ENCODE results near the gene NCOR1. TPM values are rescaled to one million over a fixed set of nuclear protein-coding genes. Genes with fewer than 3 reads are reported as not detected.
A peak's percentile ranks its signal among the peaks of the same experiment; 100 is the strongest.
"Not testable (repeated sequence)": the region's sequence is repeated elsewhere in the genome, so short reads cannot be mapped to it uniquely, and the experiment has no call there.

Gene NCOR1
- total RNA-seq, 1 donor: 137 TPM

DNA sequence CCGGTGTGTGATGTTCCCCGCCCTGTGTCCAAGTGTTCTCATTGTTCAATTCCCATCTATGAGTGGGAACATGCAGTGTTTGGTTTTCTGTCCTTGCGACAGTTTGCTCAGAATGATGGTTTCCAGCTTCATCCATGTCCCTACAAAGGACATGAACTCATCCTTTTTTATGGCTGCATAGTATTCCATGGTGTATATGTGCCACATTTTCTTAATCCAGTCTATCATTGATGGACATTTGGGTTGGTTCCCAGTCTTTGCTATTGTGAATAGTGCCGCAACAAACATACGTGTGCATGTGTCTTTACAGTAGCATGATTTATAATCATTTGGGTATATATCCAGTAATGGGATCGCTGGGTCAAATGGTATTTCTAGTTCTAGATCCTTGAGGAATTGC, 63.0 kb downstream of the NCOR1 start:
- DNase-seq (ENCODE audit: low read depth in 2 of 3, low spot score in 2 of 3): not testable (repeated sequence)

DNA sequence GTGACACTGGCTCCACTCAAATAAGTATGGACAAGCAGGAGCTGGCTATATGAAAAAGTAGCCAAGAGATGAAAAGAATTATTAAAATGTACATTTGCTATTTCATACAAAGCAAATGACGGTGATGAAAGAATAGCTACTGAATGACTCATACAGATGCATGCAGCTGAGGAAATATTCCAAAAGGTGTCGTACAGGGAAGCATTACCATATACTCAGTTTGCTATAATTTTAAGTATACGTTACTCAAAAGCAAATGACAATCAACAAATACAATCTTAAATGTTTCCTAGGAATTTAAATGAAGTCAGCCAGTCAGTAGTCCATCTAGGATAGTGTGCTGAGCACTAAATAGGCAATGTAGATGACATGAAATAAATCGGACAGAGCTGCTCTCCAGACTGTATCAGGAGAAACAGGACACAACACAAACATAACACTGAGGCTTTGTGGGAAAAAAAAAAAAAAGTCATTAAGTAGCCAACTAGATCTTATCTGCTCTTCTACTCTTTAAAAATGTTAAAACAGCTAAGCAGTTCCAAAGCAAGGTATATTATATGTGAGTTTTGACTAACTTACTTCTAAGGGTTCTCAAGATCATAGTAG, 65.0 kb downstream of the NCOR1 start:
- no peak for DNase-seq (ENCODE audit: low read depth in 2 of 3, low spot score in 2 of 3)

DNA sequence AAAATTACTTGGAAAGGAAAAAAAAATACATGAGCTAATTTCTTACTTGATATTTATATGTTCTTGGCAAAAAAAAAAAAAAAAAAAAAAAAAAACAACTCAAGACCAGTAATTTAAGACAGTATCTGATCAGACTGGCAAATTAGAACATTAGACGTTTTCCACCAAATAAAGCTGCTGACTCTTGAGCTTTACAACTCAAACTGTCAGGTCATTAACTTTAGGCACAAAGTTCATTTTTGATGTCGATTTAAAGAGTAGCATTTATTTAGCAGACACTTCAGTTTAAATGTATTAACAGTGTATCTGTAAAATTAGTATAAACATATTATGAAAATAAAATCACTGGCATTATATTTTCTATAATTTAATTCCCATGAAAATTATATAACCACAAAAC, 66.7 kb downstream of the NCOR1 start:
- no peak for DNase-seq (ENCODE audit: low read depth in 2 of 3, low spot score in 2 of 3)

DNA sequence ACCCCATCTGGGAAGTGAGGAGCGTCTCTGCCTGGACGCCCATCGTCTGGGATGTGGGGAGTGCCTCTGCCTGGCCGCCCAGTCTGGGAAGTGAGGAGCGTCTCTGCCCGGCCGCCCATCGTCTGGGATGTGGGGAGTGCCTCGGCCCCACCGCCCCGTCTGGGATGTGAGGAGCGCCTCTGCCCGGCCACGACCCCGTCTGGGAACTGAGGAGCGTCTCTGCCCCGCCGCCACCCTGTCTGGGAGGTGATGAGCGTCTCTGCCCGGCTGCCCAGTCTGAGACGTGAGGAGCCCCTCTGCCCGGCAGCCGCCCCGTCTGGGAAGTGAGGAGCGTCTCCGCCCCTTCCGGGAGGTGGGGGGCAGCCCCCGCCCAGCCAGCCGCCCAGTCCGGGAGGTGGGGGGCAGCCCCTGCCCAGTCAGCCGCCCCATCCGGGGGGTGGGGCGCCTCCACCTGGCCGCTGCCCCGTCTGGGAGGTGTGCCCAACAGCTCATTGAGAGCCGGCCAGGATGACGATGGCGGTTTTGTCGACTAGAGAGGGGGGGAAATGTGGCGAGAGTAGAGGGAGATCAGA, 69.9 kb downstream of the NCOR1 start:
- DNase-seq (ENCODE audit: low read depth in 2 of 3, low spot score in 2 of 3): not testable (repeated sequence)

DNA sequence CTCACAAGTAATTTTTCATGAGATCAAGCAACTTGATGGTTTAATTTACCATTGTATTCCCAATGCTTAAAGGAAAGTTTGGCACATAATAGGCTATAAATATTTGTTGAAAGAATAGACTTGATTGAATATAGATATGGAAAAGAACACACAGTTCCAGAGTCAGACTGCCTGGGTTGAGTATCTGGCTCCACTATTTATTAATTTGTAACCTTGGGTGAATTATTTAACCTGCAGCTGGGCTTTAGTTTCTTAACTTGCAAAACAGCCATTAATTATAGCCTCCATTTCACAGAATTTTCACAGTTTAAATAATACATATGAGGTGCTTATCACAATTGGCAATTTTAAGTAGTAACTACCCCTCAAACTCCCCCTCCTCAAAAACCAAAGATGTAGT, 73.6 kb downstream of the NCOR1 start:
- DNase-seq (ENCODE audit: low read depth in 2 of 3, low spot score in 2 of 3): no peak

DNA sequence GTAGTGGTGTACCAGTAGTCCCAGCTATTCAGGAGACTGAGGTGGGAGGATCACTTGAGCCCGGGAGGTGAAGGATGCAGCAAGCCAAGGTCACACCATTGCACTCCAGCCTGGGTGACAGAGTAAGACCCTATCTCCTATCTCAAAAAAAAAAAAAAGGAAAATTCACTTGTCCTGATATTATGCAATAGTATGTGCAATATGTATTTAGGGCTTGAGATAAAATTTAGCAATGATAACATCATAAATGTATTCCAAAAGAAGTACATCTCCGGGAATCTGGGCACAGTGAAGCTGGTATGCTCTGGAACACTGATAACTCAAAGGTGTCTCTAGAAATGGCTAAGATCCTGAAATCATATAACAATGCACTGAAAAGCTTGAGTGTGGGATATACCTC, 74.5 kb downstream of the NCOR1 start:
- no peak for DNase-seq (ENCODE audit: low read depth in 2 of 3, low spot score in 2 of 3)

DNA sequence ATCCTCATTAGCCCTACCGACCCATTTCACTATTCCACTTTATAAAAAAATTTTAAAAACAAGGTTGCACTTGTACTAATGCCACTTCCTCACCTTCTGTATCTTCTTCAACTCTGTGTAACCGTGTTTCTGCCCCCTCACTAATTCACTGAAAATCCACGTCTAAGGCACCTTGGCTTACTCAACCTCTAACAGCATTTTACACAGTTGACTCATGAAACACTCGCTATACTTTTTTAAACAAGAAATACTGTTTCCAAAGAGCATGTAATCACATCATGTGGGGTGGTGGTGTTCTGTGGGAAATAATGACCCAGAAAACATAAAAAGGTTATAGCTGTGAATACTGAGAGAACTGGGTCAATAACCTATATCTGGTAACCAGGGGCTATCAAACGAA, 79.9 kb downstream of the NCOR1 start:
- no peak for DNase-seq (ENCODE audit: low read depth in 2 of 3, low spot score in 2 of 3)

DNA sequence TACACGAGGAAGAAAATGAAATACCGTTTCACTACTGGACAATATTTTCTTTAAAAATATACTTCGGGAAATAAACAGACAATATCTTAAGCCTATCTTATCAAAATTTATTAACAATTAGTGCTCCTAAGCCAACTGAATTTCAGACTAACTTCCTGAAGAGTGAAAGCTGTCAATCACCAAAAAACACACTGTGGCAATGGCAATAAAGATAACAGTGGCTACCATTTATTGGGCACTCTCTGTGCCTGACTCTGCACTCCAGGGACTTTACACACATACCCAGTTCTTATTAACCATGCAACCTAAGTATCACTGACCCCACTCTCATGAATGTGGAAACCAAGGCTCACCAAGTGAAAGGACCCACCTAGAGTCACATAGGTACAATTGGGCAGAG, 83.7 kb downstream of the NCOR1 start:
- no peak for DNase-seq (ENCODE audit: low read depth in 2 of 3, low spot score in 2 of 3)

DNA sequence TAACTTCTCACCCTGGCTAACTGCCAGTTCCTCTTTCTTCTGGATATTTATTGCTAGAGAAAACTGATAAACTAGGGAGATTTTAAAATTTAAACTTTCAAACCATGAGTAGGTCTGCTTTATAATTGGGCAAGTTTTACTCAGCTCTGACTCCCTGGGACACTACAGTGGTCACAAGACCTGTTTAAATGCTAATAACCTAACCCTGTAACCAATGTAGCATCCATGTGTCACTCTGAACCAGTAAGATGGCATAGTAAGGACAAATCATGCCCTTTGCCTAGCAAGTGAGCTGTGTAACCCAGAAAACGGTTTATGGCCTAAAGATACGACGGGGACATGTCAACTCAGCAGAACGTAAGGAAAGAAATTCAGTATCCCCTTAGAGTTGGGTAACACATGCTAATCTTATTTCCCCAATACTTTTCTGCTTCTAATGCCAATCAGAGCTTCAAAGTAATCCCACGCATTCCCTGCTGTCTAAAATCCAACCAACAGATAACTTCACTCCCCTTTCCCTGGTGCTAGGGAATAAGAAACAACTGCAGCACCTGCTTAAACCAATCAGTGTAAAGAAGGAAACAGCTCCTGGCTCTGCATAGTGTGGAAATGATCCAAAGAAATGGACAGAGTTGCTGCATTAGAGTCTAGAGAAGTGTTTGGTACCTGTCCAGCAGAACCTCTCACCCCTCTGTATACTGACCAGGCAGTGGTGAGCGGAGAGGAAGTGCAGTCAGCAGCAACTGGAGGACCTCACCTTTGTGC, 85.7 kb downstream of the NCOR1 start:
- DNase-seq (ENCODE audit: low read depth in 2 of 3, low spot score in 2 of 3): no peak

DNA sequence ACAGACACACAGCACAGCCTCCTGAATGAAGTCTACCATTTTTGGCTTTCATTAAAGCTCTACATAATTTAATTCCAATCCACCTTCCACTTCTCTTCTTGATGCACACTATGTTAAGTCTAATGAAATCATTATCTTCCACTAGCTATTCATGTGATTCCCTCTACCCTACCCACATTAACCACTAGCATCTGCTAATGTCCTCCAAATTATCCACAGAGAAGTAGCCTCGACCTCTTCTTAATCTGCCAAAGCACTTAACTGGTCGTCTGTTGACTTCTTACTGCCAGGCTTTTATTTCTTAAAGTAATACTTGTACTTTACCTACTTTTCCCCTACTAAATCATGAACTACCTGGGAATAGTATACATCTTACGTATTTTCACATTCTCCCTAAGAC, 91.8 kb downstream of the NCOR1 start:
- no peak for DNase-seq (ENCODE audit: low read depth in 2 of 3, low spot score in 2 of 3)

DNA sequence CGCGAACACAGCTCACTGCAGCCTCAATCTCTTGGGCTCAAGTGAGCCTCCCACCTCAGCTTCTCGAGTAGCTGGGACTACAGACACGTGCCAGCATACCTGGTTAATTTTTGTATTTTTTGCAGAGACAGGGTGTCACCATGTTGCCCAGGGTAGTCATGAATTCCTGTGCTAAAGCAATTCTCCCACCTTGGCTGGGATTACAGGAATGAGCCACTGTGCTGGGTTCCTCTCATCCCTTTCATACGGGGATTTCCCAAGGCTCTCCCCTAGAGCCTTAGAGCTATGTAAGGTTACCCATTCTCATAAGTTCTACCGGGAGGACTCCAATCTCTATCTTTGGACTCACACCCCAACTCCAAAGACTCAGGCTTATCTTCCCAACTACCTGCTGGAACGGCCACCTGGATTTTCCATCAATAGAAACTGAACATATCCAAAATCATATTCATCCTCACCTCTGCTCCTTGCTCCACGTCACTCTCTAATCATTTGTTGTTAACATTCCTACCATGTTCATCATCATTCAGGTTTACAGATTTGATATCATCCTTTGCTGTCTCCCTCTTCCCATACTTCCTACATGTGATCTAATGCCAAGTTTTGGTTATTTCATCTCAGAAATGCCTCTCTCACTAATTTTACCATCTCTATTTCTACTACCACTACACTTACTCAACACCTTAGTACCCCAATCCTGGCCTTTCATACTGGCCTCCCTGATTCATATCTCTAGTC, 92.5 kb downstream of the NCOR1 start:
- DNase-seq (ENCODE audit: low read depth in 2 of 3, low spot score in 2 of 3): no peak

DNA sequence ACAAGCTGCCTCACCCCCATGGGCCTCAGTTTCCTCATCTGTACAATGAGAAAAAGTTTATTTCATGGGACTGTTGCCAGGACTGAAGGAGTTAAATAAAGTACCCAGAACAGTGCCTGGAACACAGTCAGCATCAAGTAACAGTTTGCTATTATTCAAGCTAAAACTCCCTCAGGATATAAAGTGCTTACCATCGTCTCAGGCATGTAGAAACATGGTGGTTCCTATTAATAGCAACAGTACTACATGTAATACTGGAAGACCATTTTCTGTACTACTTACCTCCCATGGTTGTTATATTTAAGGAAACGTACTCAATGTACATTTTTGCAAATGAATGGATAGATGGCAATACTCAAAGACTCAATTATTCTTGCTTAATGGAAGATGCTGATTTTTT, 93.4 kb downstream of the NCOR1 start:
- DNase-seq (ENCODE audit: low read depth in 2 of 3, low spot score in 2 of 3): no peak

DNA sequence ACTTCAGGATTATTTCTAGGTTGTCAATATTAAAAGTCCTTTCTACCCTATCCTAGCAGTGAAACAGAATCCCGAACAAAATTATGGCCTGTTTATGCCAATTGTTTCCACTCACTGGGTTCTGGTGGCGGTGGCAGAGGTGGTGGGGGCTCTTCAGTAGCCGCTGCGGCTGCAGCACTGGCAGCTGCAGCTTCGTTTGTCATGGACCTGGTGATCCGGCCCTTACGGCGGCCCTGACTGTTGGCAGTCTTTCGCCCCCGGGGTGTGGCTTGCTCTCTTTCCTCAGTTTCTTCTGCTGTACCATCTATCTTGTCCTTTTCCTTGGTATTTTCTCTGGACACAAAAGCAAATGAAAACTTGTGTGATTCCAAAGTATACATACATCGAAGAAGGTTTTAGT, 94.4 kb downstream of the NCOR1 start:
- no peak for DNase-seq (ENCODE audit: low read depth in 2 of 3, low spot score in 2 of 3)

DNA sequence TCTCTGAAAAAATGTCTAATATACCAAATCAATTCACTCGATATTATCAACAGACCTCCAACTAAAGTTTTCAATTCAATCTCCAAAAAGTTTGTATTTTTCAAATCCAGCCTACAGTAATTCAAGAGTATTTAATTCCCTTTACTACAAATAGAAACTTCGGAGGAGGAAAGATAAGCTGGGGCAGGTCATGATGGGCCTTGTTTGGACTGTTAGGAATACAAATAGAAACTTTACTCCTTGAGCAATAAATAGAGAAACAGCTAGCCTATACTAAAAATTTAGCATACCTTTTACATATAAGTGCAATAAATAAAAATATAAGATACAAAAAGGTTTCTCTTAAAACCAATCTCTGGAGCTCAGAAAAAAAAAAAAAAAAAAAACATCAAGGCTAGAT, 98.2 kb downstream of the NCOR1 start:
- DNase-seq (ENCODE audit: low read depth in 2 of 3, low spot score in 2 of 3): no peak

DNA sequence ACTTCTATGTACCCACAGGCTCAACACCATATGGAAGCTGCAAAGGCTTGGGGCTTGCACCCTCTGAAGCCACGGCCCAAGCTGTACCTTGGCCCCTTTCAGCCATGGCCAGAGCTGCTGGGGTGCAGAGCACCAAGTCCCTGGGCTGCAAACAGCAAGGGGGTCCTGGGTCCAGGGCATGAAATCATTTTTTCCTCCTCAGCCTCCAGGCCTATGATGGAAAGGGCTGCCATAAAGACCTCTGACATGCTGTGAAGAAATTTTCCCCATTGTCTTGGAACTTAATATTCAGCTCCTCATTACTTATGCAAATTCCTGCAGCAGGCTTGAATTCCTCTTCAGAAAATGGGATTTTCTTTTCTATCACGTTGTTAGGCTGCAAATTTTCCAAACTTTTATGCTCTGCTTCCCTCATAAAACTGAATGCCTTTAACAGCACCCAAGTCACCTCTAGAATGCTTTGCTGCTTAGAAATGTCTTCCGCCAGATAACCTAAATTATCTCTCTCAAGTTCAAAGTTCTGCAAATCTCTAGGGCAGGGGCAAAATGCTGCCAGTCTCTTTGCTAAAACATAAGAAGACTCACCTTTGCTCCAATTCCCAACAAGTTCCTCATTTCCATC, 100.1 kb downstream of the NCOR1 start:
- not testable (repeated sequence) for DNase-seq (ENCODE audit: low read depth in 2 of 3, low spot score in 2 of 3)

DNA sequence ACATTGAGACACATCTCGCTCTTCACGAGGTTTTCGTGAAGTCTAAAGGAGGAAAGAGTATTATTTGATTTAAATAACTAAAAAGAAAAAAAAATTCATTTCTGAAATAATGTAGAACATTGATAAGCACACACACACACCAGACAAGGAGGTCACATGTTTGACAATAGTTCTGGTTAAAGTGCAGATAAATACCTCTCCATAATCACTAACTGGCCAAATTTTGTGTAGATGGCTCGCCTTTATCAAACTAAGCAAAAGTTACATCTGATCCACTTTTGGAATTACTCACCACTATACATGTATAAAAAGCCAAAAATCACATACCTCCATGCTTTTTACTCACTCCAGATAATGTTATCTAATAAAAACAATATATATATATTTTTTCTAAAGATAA, 106.5 kb downstream of the NCOR1 start:
- no peak for DNase-seq (ENCODE audit: low read depth in 2 of 3, low spot score in 2 of 3)

DNA sequence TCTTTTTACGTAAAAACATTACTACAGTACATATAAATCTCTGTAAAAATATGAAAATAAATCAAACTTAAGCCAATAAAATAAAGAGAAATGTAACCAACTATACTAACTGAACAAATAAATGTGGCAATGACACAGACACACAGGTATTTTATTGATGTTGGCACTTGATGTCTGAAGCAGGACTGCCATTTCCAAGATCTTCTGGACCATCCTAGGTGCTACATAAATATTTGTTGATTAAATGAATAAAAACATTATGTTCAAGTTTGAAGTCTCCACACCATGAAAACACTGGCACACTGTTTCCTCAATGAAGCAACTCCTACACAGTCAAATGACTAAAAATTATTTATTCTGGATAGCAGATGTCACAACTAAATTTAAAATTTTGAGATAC, 106.9 kb downstream of the NCOR1 start:
- DNase-seq (ENCODE audit: low read depth in 2 of 3, low spot score in 2 of 3): no peak

DNA sequence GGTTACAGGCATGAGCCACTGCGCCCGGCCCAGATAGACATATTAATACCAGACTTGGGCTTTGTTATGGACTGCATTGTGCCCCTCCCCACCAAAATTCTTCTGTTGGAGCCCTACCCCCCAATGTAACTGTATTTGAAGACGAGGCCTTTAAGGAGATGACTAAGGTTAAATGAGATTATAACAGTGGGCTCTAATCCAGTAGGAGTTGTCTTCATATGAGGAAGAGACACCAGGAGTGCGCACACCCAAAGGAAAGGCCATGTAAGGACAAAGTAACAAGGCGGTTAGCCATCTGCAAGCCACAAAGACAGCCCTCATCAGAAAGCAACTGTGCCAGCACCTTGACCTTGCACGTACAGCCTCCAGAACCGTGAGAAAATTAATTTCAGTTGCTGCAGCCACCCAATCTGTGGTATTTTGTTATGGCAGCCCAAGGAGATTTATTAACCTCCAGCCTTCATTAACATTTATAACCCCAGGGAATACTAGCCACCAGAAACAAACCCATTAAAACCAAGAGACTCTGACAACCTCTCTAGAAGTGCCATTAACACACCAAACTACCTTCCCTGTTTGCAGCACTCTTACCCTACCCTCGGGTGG, 108.1 kb downstream of the NCOR1 start:
- DNase-seq (ENCODE audit: low read depth in 2 of 3, low spot score in 2 of 3): no peak

DNA sequence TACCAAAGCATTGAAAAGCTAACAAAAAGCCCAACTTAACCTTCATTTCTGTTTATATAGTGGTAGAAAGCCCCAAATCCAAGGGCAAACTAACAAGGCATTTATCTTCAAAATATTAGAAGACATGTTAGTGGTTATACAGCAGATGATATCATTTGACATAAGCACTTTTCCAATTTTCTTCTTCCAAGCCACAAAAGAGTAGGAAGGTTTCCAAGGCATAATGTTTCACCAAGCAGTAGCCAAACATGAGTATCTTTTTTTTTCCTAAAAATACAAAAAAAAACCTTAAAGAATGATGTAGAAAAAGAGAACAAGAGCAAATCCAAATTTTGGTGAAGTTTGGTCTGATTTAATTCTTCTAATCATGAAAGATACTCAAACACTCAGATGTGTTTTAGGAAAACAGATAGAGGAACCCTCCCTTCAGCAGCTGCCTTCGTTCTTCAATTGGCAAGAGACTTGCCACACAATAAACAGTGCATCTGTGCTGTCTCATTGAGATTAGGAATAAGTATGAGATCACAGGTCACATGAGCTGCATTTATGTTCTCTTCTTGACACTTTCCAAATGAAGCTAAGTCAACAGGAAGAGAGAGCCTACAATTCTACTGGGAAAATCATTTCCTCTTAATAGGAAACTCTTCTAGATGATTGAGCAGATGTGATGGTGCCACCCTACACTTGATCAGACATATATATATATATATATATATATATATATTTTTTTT, 109.0 kb downstream of the NCOR1 start:
- DNase-seq (ENCODE audit: low read depth in 2 of 3, low spot score in 2 of 3): peak in 1 of 3 donors; percentile 15

DNA sequence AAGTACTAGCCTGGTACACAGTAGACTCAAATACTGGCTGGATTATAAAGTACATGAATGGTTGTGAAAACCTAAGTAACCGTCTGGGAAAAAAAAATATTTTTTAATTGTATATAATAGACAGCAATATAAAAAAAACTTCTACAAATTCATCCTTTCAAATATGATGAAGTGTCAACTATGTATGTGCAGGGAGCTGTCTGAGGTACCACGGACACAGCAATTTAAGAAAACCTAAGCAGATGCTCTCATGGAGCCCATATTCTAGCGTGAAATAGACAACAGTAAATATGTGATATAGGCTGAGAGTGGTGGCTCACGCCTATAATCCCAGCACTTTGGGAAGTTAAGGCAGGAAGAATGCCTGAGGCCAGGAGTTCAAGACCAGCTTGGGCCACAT, 111.1 kb downstream of the NCOR1 start:
- DNase-seq (ENCODE audit: low read depth in 2 of 3, low spot score in 2 of 3): no peak
